PC-3 (cell line): ENCODE measurements around the gene CAMTA1. TPM values are rescaled to one million over a fixed set of nuclear protein-coding genes. Genes with fewer than 3 reads are reported as not detected.

ENCODE experiments used
- ATAC-seq: fragments of 200-7000 bp; cut with Tn5 transposase; 2 replicates; pipeline ENCODE4 v1.9.1; 2020; ENCODE audit warnings: mild to moderate bottlenecking, moderate library complexity
- BruUV-seq: library from RNA; stranded (reverse); fragments of 400-500 nt; replicated peaks from 2 replicates; lab custom pipeline; 2021; lab: Mats Ljungman, UMichigan
- CTCF ChIA-PET: fragments of 300-600 bp; sonication (Branson Sonifier 250); formaldehyde crosslinking; loops from one replicate; lab custom pipeline; 2022; ENCODE audit warnings: antibody characterized with exemption; lab: Charles Lee
- POLR2A ChIA-PET: fragments of 300-600 bp; sonication (Branson Sonifier 250); formaldehyde crosslinking; loops from one replicate; lab custom pipeline; 2022; ENCODE audit warnings: antibody characterized with exemption; ENCODE audit not compliant: unreplicated experiment; lab: Charles Lee
- DNase-seq: peaks from one replicate; pipeline ENCODE4 v3.0.0-alpha.2; 2015
- H2AFZ ChIP-seq: fragments of 300-600 bp; sonication (generic); 2 replicates; pipeline ENCODE4 v1.6.0; 2016; ENCODE audit warnings: antibody characterized with exemption, low read length
- H3F3A ChIP-seq: fragments of 300-600 bp; sonication (generic); one replicate; pipeline ENCODE4 v1.6.0; 2017; ENCODE audit warnings: antibody characterized with exemption, low read length, control low read depth, mild to moderate bottlenecking; ENCODE audit not compliant: unreplicated experiment
- H3K27ac ChIP-seq: fragments of 300-600 bp; sonication (generic); 2 replicates; pipeline ENCODE4 v1.5.1; 2016; ENCODE audit warnings: mild to moderate bottlenecking, low read length
- H3K27me3 ChIP-seq: fragments of 300-600 bp; sonication (generic); 2 replicates; pipeline ENCODE4 v1.6.1; 2016; ENCODE audit warnings: low read length, mixed read lengths
- H3K36me3 ChIP-seq: fragments of 300-600 bp; sonication (generic); 2 replicates; pipeline ENCODE4 v1.6.1; 2016; ENCODE audit warnings: low read depth, mixed run types, low read length, mixed read lengths
- H3K4me1 ChIP-seq: fragments of 300-600 bp; sonication (generic); 2 replicates; pipeline ENCODE4 v1.5.1; 2016; ENCODE audit warnings: low read length; ENCODE audit not compliant: insufficient read depth
- H3K4me2 ChIP-seq: fragments of 300-600 bp; sonication (generic); 2 replicates; pipeline ENCODE4 v1.6.0; 2016; ENCODE audit warnings: low read length
- H3K4me3 ChIP-seq: fragments of 300-600 bp; sonication (generic); 2 replicates; pipeline ENCODE4 v1.5.1; 2016; ENCODE audit warnings: mild to moderate bottlenecking, low read length, mixed read lengths
- H3K79me2 ChIP-seq: fragments of 300-600 bp; sonication (generic); 2 replicates; pipeline ENCODE4 v1.6.1; 2017; ENCODE audit warnings: low read length, mixed read lengths
- H3K9ac ChIP-seq: fragments of 300-600 bp; sonication (generic); 2 replicates; pipeline ENCODE4 v1.6.0; 2016; ENCODE audit warnings: mild to moderate bottlenecking, low read length
- H3K9me2 ChIP-seq: fragments of 300-600 bp; sonication (generic); replicated peaks from 2 replicates; pipeline ENCODE4 v1.6.1; 2016; ENCODE audit warnings: mixed run types, low read length, mixed read lengths
- H3K9me3 ChIP-seq: fragments of 300-600 bp; sonication (generic); 2 replicates; pipeline ENCODE4 v1.6.1; 2016; ENCODE audit warnings: low read length, mixed read lengths
- H4K20me1 ChIP-seq: fragments of 300-600 bp; sonication (generic); 2 replicates; pipeline ENCODE4 v1.6.1; 2016; ENCODE audit warnings: low read length, mixed read lengths
- EZH2 ChIP-seq: fragments of 300-600 bp; sonication (generic); IDR thresholded peaks from one replicate; pipeline ENCODE4 v1.6.1; 2017; ENCODE audit warnings: antibody characterized with exemption, mild to moderate bottlenecking, low read length; ENCODE audit not compliant: unreplicated experiment
- EZH2phosphoT487 ChIP-seq: fragments of 300-600 bp; sonication (generic); IDR thresholded peaks from 2 replicates; pipeline ENCODE4 v1.6.1; 2018; ENCODE audit warnings: mild to moderate bottlenecking, antibody characterized with exemption, low read length, borderline replicate concordance
- intact Hi-C: fragments of 100-400 bp; cut with micrococcal nuclease; formaldehyde crosslinking; loops from 2 replicates; pipeline ENCODE4 v1.9.0; 2023
- total RNA-seq: library from RNA; depleted of rRNA; stranded (reverse); fragments of >200 nt; gene quantifications from 2 replicates; pipeline ENCODE4 v1.2.3, GENCODE V29; 2014
- TF ChIP-seq, protein P1 (sequence below): fragments of 300-600 bp; sonication (generic); conservative IDR thresholded peaks from 2 replicates; pipeline ENCODE4 v1.5.1; 2017; ENCODE audit warnings: antibody characterized with exemption, low read depth, mild to moderate bottlenecking, low read length

CAMTA1 gene
- total RNA-seq, 1 experiment from 2014 or later, result 40.8 TPM

DNA sequence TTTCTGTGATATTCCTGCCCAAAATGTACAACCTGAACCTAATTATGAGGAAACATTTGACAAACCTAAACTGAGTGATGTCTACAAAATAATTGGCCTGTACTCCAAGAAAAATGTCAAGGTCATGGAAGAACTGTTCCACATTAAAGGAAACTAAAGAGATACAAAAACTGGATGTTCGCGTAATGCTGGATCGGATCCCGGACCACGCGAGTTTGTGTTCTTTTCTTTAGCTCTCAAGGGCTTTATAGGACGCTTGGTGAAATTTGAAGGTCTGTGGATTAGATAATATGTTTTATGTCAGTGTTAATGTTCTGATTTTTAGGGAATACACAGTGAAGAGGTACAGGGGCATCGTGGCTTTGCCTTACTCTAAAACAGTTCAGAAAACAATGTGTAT is 400.5 kb downstream of the CAMTA1 start:
- Histone ChIP-seq H3K79me2 (no peaks in the 10 kb centered on the region), H3K27ac (no peak overlapping the region), H3F3A (no peaks in the 10 kb centered on the region), H3K9me2 (no peaks in the 10 kb centered on the region), H3K36me3 (no peaks in the 10 kb centered on the region), H3K4me1 (no peaks in the 10 kb centered on the region), H3K27me3 (peaks cover 15% of the 10 kb centered on the region; the same call in 1 of the 2 replicates), H2AFZ (no peak overlapping the region), H3K4me3 (no peak overlapping the region), H4K20me1 (no peaks in the 10 kb centered on the region), H3K9ac (no peak overlapping the region), H3K9me3 (peaks cover 6% of the 10 kb centered on the region; the same call in 1 of the 2 replicates), H3K4me2 (no peak overlapping the region)
- intact Hi-C loops, result no loop called here
- CTCF ChIA-PET, result no interaction called here
- ATAC-seq, result no peak
- no TSS peak for BruUV-seq
- POLR2A ChIA-PET, result no interaction called here
- no peak for DNase-seq
- TF ChIP-seq, protein P1, sequence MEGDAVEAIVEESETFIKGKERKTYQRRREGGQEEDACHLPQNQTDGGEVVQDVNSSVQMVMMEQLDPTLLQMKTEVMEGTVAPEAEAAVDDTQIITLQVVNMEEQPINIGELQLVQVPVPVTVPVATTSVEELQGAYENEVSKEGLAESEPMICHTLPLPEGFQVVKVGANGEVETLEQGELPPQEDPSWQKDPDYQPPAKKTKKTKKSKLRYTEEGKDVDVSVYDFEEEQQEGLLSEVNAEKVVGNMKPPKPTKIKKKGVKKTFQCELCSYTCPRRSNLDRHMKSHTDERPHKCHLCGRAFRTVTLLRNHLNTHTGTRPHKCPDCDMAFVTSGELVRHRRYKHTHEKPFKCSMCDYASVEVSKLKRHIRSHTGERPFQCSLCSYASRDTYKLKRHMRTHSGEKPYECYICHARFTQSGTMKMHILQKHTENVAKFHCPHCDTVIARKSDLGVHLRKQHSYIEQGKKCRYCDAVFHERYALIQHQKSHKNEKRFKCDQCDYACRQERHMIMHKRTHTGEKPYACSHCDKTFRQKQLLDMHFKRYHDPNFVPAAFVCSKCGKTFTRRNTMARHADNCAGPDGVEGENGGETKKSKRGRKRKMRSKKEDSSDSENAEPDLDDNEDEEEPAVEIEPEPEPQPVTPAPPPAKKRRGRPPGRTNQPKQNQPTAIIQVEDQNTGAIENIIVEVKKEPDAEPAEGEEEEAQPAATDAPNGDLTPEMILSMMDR, result no peak
- TF ChIP-seq EZH2 (no peak), EZH2phosphoT487 (no peak)

DNA sequence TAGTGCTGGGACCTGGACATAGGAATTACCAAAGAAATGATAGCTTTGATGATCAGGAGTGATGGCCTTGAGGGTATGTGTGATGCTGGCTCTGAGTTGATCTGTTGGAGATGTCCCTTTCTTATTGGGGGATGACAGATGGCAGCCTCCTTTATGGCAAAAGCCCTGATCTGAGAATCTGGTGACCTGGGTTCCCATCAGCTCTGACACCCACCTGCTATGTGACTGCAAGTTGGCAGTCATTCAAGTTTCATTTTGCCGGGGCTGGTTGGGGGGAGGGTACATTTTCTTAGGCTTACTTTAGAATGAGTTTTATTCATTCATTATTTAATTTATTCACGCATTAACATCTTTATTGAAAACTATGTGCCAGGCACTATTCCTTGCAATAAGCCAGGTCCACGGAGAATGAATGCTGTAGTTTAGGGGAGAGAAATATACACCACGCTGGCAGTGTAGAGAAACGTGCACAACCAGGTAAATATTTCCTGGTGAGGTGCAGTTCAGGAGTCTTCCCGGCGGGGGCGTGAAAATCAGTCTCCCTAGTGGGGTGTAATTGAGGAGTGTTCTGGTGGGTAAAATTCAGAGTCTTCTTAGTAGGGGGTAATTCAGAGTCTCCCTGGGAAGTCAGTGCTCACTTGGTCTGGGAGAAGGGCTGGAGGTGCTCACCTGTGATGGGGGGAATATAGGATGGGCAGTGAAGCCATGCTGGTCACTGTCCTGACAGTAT is 401.3 kb downstream of the CAMTA1 start:
- ChIA-PET CTCF (no interaction called here), POLR2A (no interaction called here)
- intact Hi-C loops, result no loop called here
- no peak overlapping the region for H3K9ac ChIP-seq
- H3K79me2 ChIP-seq, result no peaks in the 10 kb centered on the region
- H3K4me1 ChIP-seq, result no peaks in the 10 kb centered on the region
- ATAC-seq (no peak), DNase-seq (no peak)
- H2AFZ ChIP-seq, result no peak overlapping the region
- TF ChIP-seq, protein P1, result peak; percentile 23; the same call in 1 of the 2 replicates
- no peak for TF ChIP-seq EZH2phosphoT487
- peaks cover 23% of the 10 kb centered on the region; the same call in 1 of the 2 replicates for H3K27me3 ChIP-seq
- no peak overlapping the region for H3K27ac ChIP-seq
- BruUV-seq, result no TSS peak
- no peaks in the 10 kb centered on the region for H4K20me1 ChIP-seq
- no peaks in the 10 kb centered on the region for H3K9me3 ChIP-seq
- H3K4me2 ChIP-seq, result no peak overlapping the region
- H3K36me3 ChIP-seq, result no peaks in the 10 kb centered on the region
- no peaks in the 10 kb centered on the region for H3F3A ChIP-seq
- H3K9me2 ChIP-seq, result no peaks in the 10 kb centered on the region
- H3K4me3 ChIP-seq, result no peak overlapping the region

DNA sequence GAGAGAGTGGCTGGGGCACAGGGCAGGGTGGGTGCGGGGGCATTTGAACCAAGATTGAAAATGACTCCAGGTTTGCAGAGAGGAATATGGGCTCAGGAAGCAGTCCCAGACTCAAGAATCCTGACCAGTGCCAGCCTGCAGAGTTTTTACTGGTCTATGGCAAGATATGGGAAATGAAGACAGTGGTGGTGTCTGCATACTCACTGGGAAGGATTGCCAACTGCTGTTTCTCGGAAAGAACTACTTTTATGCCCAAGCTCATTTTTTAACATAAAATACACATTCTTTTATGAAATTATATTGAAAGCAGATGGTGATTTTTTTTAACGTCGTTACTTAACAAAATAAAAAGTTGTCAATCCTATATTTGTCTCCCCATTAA is 401.8 kb downstream of the CAMTA1 start:
- H3K9ac ChIP-seq, result no peak overlapping the region
- no peaks in the 10 kb centered on the region for H3F3A ChIP-seq
- H3K36me3 ChIP-seq, result no peaks in the 10 kb centered on the region
- H2AFZ ChIP-seq, result no peak overlapping the region
- intact Hi-C loops, result no loop called here
- ChIA-PET POLR2A (no interaction called here), CTCF (no interaction called here)
- H3K27me3 ChIP-seq, result peaks cover 28% of the 10 kb centered on the region
- no peak for ATAC-seq
- TF ChIP-seq, protein P1, result no peak
- TF ChIP-seq EZH2phosphoT487, result no peak
- TF ChIP-seq EZH2, result no peak
- no peaks in the 10 kb centered on the region for H3K9me2 ChIP-seq
- no peak overlapping the region for H3K27ac ChIP-seq
- no peaks in the 10 kb centered on the region for H4K20me1 ChIP-seq
- H3K9me3 ChIP-seq, result no peaks in the 10 kb centered on the region
- no TSS peak for BruUV-seq
- no peaks in the 10 kb centered on the region for H3K79me2 ChIP-seq
- no peaks in the 10 kb centered on the region for H3K4me1 ChIP-seq
- no peak overlapping the region for H3K4me2 ChIP-seq
- DNase-seq, result no peak
- no peak overlapping the region for H3K4me3 ChIP-seq
